IMR-90 (cell line): ENCODE data around the gene AOPEP. TPM values are rescaled to one million over a fixed set of nuclear protein-coding genes. Genes with fewer than 3 reads are reported as not detected.
A peak's percentile ranks its signal among the peaks of the same experiment; 100 is the strongest.

ENCODE experiments used
- ATAC-seq: fragments of 200-7000 bp; cut with Tn5 transposase; 2 replicates; pipeline ENCODE4 v1.9.1; 2020; ENCODE audit warnings: low read depth, mild to moderate bottlenecking, moderate library complexity
- BruUV-seq: library from RNA; stranded (reverse); fragments of 400-500 nt; replicated peaks from 2 replicates; lab custom pipeline; 2021; lab: Mats Ljungman, UMichigan
- CTCF ChIA-PET: fragments of 300-600 bp; formaldehyde crosslinking; extraction: SDS; loops from one replicate; lab custom pipeline; 2021; ENCODE audit warnings: antibody characterized with exemption; lab: Yijun Ruan, JAX
- POLR2A ChIA-PET: fragments of 300-600 bp; sonication (Branson Sonifier 250); formaldehyde crosslinking; loops from one replicate; lab custom pipeline; 2022; ENCODE audit warnings: antibody characterized with exemption; ENCODE audit not compliant: unreplicated experiment; lab: Charles Lee
- DNase-seq: peaks from one replicate; pipeline ENCODE4 v3.0.0; 2013
- H2AFZ ChIP-seq: replicated peaks from 2 replicates; pipeline ENCODE3; 2013; ENCODE audit warnings: low read length, mild to moderate bottlenecking; ENCODE audit not compliant: poor library complexity
- H2AK5ac ChIP-seq: 2 replicates; pipeline ENCODE4 v1.6.1; 2013; ENCODE audit warnings: low read depth, low read length, inconsistent platforms
- H2AK9ac ChIP-seq: replicated peaks from 2 replicates; pipeline ENCODE3; 2013; ENCODE audit warnings: mild to moderate bottlenecking, low read depth, low read length, moderate library complexity; ENCODE audit not compliant: poor library complexity
- H2BK120ac ChIP-seq: 2 replicates; pipeline ENCODE4 v1.6.1; 2013; ENCODE audit warnings: low read depth, low read length, inconsistent platforms
- H2BK15ac ChIP-seq: 3 replicates; pipeline ENCODE4 v1.6.1; 2013; ENCODE audit warnings: low read depth, low read length, inconsistent platforms
- H2BK20ac ChIP-seq: 2 replicates; pipeline ENCODE4 v1.6.1; 2013; ENCODE audit warnings: low read depth, mild to moderate bottlenecking, inconsistent platforms, low read length, moderate library complexity
- H2BK5ac ChIP-seq: 2 replicates; pipeline ENCODE4 v1.6.1; 2013; ENCODE audit warnings: mild to moderate bottlenecking, low read depth, low read length, inconsistent platforms; ENCODE audit not compliant: poor library complexity, severe bottlenecking
- H3K14ac ChIP-seq: replicated peaks from 2 replicates; pipeline ENCODE4 v1.6.1; 2013; ENCODE audit warnings: low read depth, low read length, inconsistent platforms
- H3K18ac ChIP-seq: 2 replicates; pipeline ENCODE4 v1.6.1; 2013; ENCODE audit warnings: low read depth, low read length, control low read depth
- H3K23ac ChIP-seq: 2 replicates; pipeline ENCODE4 v1.6.1; 2013; ENCODE audit warnings: low read depth, low read length, inconsistent platforms
- H3K27ac ChIP-seq: 2 replicates; pipeline ENCODE4 v1.5.1; 2013; ENCODE audit warnings: mild to moderate bottlenecking, control low read depth, low read length; ENCODE audit not compliant: insufficient read depth
- H3K27me3 ChIP-seq: 2 replicates; pipeline ENCODE4 v1.6.1; 2013; ENCODE audit warnings: low read length; ENCODE audit not compliant: control insufficient read depth, insufficient read depth
- H3K36me3 ChIP-seq: 2 replicates; pipeline ENCODE4 v1.6.1; 2013; ENCODE audit warnings: low read length, mixed read lengths; ENCODE audit not compliant: control insufficient read depth, insufficient read depth
- H3K4ac ChIP-seq: 2 replicates; pipeline ENCODE4 v1.6.1; 2013; ENCODE audit warnings: low read depth, low read length, inconsistent platforms
- H3K4me1 ChIP-seq: 2 replicates; pipeline ENCODE4 v1.6.1; 2013; ENCODE audit warnings: low read length, mixed read lengths; ENCODE audit not compliant: control insufficient read depth, insufficient read depth
- H3K4me2 ChIP-seq: 2 replicates; pipeline ENCODE4 v1.6.1; 2013; ENCODE audit warnings: low read depth, mild to moderate bottlenecking, control low read depth, low read length, moderate library complexity
- H3K4me3 ChIP-seq: 2 replicates; pipeline ENCODE4 v1.5.1; 2013; ENCODE audit warnings: low read depth, mild to moderate bottlenecking, control low read depth, low read length, moderate library complexity; ENCODE audit not compliant: insufficient read depth
- H3K56ac ChIP-seq: 2 replicates; pipeline ENCODE4 v1.6.1; 2013; ENCODE audit warnings: low read length, inconsistent platforms; ENCODE audit not compliant: insufficient read depth; ENCODE audit errors: extremely low read depth
- H3K79me1 ChIP-seq, 2 experiments: 2 replicates each; pipeline ENCODE4 v1.6.1; 2013; ENCODE audit warnings: low read length in 2 of 2, inconsistent platforms in 1 of 2, low read depth in 1 of 2
- H3K9ac ChIP-seq: 2 replicates; pipeline ENCODE4 v1.6.1; 2013; ENCODE audit warnings: low read depth, low read length, control low read depth
- H3K9me1 ChIP-seq: 2 replicates; pipeline ENCODE4 v1.6.1; 2013; ENCODE audit warnings: low read length, inconsistent platforms; ENCODE audit not compliant: insufficient read depth
- H3K9me3 ChIP-seq: 2 replicates; pipeline ENCODE4 v1.6.1; 2013; ENCODE audit warnings: low read length; ENCODE audit not compliant: control insufficient read depth, insufficient read depth
- H4K20me1 ChIP-seq: 2 replicates; pipeline ENCODE4 v1.6.1; 2013; ENCODE audit warnings: low read length, inconsistent platforms; ENCODE audit not compliant: insufficient read depth
- H4K5ac ChIP-seq: 2 replicates; pipeline ENCODE4 v1.6.1; 2013; ENCODE audit warnings: mild to moderate bottlenecking, low read depth, low read length, control low read depth
- H4K8ac ChIP-seq, 2 experiments: 2 replicates each; pipeline ENCODE4 v1.6.1; 2013; ENCODE audit warnings: low read depth in 2 of 2, low read length in 2 of 2, control low read depth in 1 of 2, inconsistent platforms in 1 of 2
- H4K91ac ChIP-seq: 2 replicates; pipeline ENCODE4 v1.6.1; 2013; ENCODE audit warnings: low read depth, low read length, inconsistent platforms; ENCODE audit not compliant: insufficient read depth
- CEBPB ChIP-seq: IDR thresholded peaks from 2 replicates; pipeline ENCODE4 v1.6.1; 2012; ENCODE audit warnings: low read depth, low read length, improper control_type of control experiment
- RAD21 ChIP-seq: IDR thresholded peaks from 2 replicates; pipeline ENCODE4 v1.6.1; 2012; ENCODE audit warnings: low read length, improper control_type of control experiment
- WGBS, 2 experiments: methylation state at CpG; one replicate each; pipeline versions ENCODE4 v1.1.5 to v1.1.7; 2013; ENCODE audit warnings: missing lambda C conversion rate in 2 of 2; ENCODE audit not compliant: insufficient read length in 1 of 2; ENCODE audit errors: extremely low coverage in 2 of 2; 5-methylcytosine and 5-hydroxymethylcytosine counted together
- dilution Hi-C: fragments of 300-500 bp; cut with HindIII; formaldehyde crosslinking; loops from one replicate; pipeline ENCODE4 v1.14.3; 2018; ENCODE audit warnings: low sequenced_read_pairs; ENCODE audit not compliant: unreplicated experiment
- in situ Hi-C: fragments of 300-500 bp; cut with MboI; formaldehyde crosslinking; loops from 3 replicates; pipeline ENCODE4 v1.14.3; 2019; ENCODE audit warnings: low sequenced_read_pairs, inconsistent platforms, mixed read lengths
- intact Hi-C: fragments of 100-400 bp; cut with micrococcal nuclease; formaldehyde crosslinking; loops from 2 replicates; pipeline ENCODE4 v1.10.0; 2022
- polyA plus RNA-seq, 3 experiments: library from polyadenylated mRNA; depleted of rRNA; stranded (reverse); fragments of >200 nt; gene quantifications; 2 replicates each; pipeline ENCODE4 v1.2.3, GENCODE V29; 2012; ENCODE audit warnings: low replicate concordance in 1 of 3
- total RNA-seq: library from RNA; depleted of rRNA; stranded (reverse); fragments of >200 nt; gene quantifications from 2 replicates; pipeline ENCODE4 v1.2.3, GENCODE V29; 2012

The AOPEP gene
- total and polyA plus RNA-seq, 2 of the 4 experiments (the other 2 are of a cell fraction): 34.9 to 38.7 TPM

DNA sequence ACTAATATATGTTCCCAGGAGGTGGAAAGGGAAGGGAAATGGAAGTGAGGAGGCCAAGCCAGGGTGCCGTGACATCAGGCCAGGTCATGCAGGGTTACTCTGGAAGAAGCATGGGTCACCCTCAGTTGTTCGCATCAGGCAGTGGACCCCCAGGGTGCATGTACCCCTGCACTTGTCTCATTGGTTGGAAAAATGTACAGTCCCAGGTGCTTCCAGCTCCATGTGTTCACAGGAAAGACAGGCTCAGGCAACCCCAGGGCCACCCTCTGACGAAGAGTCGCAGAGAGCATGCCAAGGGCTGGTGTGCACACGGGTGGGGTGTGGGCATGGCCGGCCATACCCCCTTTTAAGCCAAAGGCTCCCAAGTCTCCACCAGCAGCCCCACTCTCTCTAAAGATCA lies 208.9 kb downstream of the AOPEP start:
- Histone ChIP-seq H3K18ac (peak overlapping the region; percentile 57), H2AK9ac (peak overlapping the region; percentile 33), H2BK20ac (peak overlapping the region; percentile 99), H2BK5ac (peak overlapping the region; percentile 23), H4K8ac (peak overlapping the region in 1 of 2 experiments; percentile 90; a peak in 1 of 4 replicates), H3K9ac (no peak overlapping the region), H3K4me2 (no peak overlapping the region), H2BK120ac (peak overlapping the region; percentile 97), H4K91ac (peak overlapping the region; percentile 98), H3K4me3 (no peak overlapping the region), H3K23ac (no peak overlapping the region), H2AK5ac (peak overlapping the region; percentile 97), H3K14ac (peak overlapping the region; percentile 79; the same call in 1 of the 2 replicates), H2BK15ac (peak overlapping the region; percentile 95; the same call in 2 of the 3 replicates), H3K36me3 (no peaks in the 10 kb centered on the region), H4K20me1 (no peaks in the 10 kb centered on the region), H3K79me1 (peaks cover 10 to 33% of the 10 kb centered on the region in 2 experiments; a peak in 3 of 4 replicates), H4K5ac (peak overlapping the region; percentile 33), H3K27me3 (no peaks in the 10 kb centered on the region), H3K56ac (no peak overlapping the region), H3K9me3 (no peaks in the 10 kb centered on the region), H3K4ac (peak overlapping the region; percentile 98), H3K4me1 (peaks cover 27% of the 10 kb centered on the region), H3K9me1 (peaks cover 19% of the 10 kb centered on the region), H2AFZ (no peak overlapping the region), H3K27ac (no peak overlapping the region)
- ChIA-PET CTCF (no interaction called here), POLR2A (no interaction called here)
- DNase-seq (no peak), ATAC-seq (no peak)
- intact Hi-C loops: no loop called here
- TF ChIP-seq CEBPB: no peak
- TF ChIP-seq RAD21: no peak
- in situ Hi-C loops: no loop called here
- 96% methylated on average over 5 of the region's 6 CpGs; no CpG with 5 or more reads in 1 of the 2 experiments for WGBS, 2 experiments
- dilution Hi-C loops: no loop called here
- no TSS peak for BruUV-seq
